GM04504 (cell line): ENCODE measurements around the gene ROCK2.

Source experiments
- DNase-seq: peaks from one replicate; pipeline ENCODE4 v3.0.0-alpha.2; 2012; ENCODE audit warnings: low read depth

Gene ROCK2

GRCh38 chr2:11344342-11344955, at the start of gene ROCK2:
TSS of gene ROCK2 (minus strand) at chr2:11344636. CDS start at chr2:11344136, 500 bp downstream.
- DNase-seq: peak; percentile 59

- DNase-seq: no peak
Observed at GRCh38 chr2:11393711-11394236, 49.3 kb upstream of the ROCK2 start.

GRCh38 chr2:11391942-11392266, 47.5 kb upstream of the ROCK2 start:
- DNase-seq: no peak

GRCh38 chr2:11390399-11390658, 45.9 kb upstream of the ROCK2 start:
- no peak for DNase-seq

GRCh38 chr2:11389551-11390398, 45.3 kb upstream of the ROCK2 start:
- no peak for DNase-seq

GRCh38 chr2:11389052-11389420, 44.6 kb upstream of the ROCK2 start:
- DNase-seq: no peak

- no peak for DNase-seq
Observed at GRCh38 chr2:11388262-11389051, 44.0 kb upstream of the ROCK2 start.

GRCh38 chr2:11387843-11388242, 43.4 kb upstream of the ROCK2 start:
- no peak for DNase-seq

GRCh38 chr2:11387100-11387390, 42.6 kb upstream of the ROCK2 start:
- peak; percentile 69 for DNase-seq

- DNase-seq: no peak
Observed at GRCh38 chr2:11385847-11386246, 41.4 kb upstream of the ROCK2 start.

GRCh38 chr2:11385216-11385615, 40.8 kb upstream of the ROCK2 start:
- no peak for DNase-seq

- peak; percentile 47 for DNase-seq
Observed at GRCh38 chr2:11379558-11379957, 35.1 kb upstream of the ROCK2 start.

GRCh38 chr2:11377928-11378545, 33.6 kb upstream of the ROCK2 start:
- DNase-seq: no peak

GRCh38 chr2:11376071-11376470, 31.6 kb upstream of the ROCK2 start:
- DNase-seq: no peak

- DNase-seq: no peak
Observed at GRCh38 chr2:11375689-11376027, 31.2 kb upstream of the ROCK2 start.

GRCh38 chr2:11375025-11375688, 30.7 kb upstream of the ROCK2 start:
- no peak for DNase-seq

- no peak for DNase-seq
Observed at GRCh38 chr2:11373096-11373495, 28.7 kb upstream of the ROCK2 start.

GRCh38 chr2:11371092-11371937, 26.9 kb upstream of the ROCK2 start:
- no peak for DNase-seq

- no peak for DNase-seq
Observed at GRCh38 chr2:11370377-11371091, 26.1 kb upstream of the ROCK2 start.

GRCh38 chr2:11368059-11368572, 23.7 kb upstream of the ROCK2 start:
- no peak for DNase-seq
